OCI-LY7 (cell line): ENCODE measurements around the gene ITSN1. TPM values are rescaled to one million over a fixed set of nuclear protein-coding genes. Genes with fewer than 3 reads are reported as not detected.

ENCODE experiments used
- BruUV-seq: library from RNA; stranded (reverse); fragments of 400-500 nt; replicated peaks from 2 replicates; lab custom pipeline; 2021; lab: Mats Ljungman, UMichigan
- CTCF ChIA-PET: fragments of 300-600 bp; sonication (Branson Sonifier 250); formaldehyde crosslinking; loops from one replicate; lab custom pipeline; 2022; ENCODE audit warnings: antibody characterized with exemption; ENCODE audit not compliant: unreplicated experiment; lab: Charles Lee
- POLR2A ChIA-PET: fragments of 300-600 bp; sonication (Branson Sonifier 250); formaldehyde crosslinking; loops from one replicate; lab custom pipeline; 2022; ENCODE audit warnings: antibody characterized with exemption; lab: Charles Lee
- DNase-seq: peaks from one replicate; pipeline ENCODE4 v3.0.0-alpha.2; 2015; ENCODE audit warnings: low spot score
- H2AFZ ChIP-seq: fragments of 200-600 bp; sonication (generic), shearing (Covaris generic); 2 replicates; pipeline ENCODE4 v1.6.1; 2014; ENCODE audit warnings: mild to moderate bottlenecking, antibody characterized with exemption, low read length, moderate library complexity
- H3K27ac ChIP-seq: fragments of 200-600 bp; sonication (generic); 2 replicates; pipeline ENCODE4 v1.5.1; 2014; ENCODE audit warnings: mixed run types, low read depth, mild to moderate bottlenecking, moderate library complexity, low read length, inconsistent platforms; ENCODE audit not compliant: poor library complexity, severe bottlenecking
- H3K36me3 ChIP-seq: fragments of 200-600 bp; sonication (generic); 2 replicates; pipeline ENCODE4 v1.6.1; 2014; ENCODE audit warnings: mild to moderate bottlenecking, antibody characterized with exemption, low read length, moderate library complexity, mixed read lengths; ENCODE audit not compliant: insufficient read depth
- H3K4me1 ChIP-seq: fragments of 200-600 bp; sonication (generic); 2 replicates; pipeline ENCODE4 v1.5.1; 2014; ENCODE audit warnings: mild to moderate bottlenecking, low read length; ENCODE audit not compliant: insufficient read depth, poor library complexity, severe bottlenecking
- H3K4me2 ChIP-seq: fragments of 200-600 bp; sonication (generic); 2 replicates; pipeline ENCODE4 v1.6.1; 2014; ENCODE audit warnings: mild to moderate bottlenecking, low read length
- H3K4me3 ChIP-seq: fragments of 200-600 bp; sonication (generic); 2 replicates; pipeline ENCODE4 v1.5.1; 2014; ENCODE audit warnings: mild to moderate bottlenecking, low read depth, low read length; ENCODE audit not compliant: poor library complexity, severe bottlenecking
- H3K79me2 ChIP-seq: fragments of 200-600 bp; sonication (generic); 2 replicates; pipeline ENCODE4 v1.6.1; 2016; ENCODE audit warnings: low read depth, mild to moderate bottlenecking, low read length, moderate library complexity, mixed read lengths; ENCODE audit not compliant: insufficient read depth
- H3K9me2 ChIP-seq: fragments of 200-600 bp; sonication (generic); 2 replicates; pipeline ENCODE4 v1.6.1; 2016; ENCODE audit warnings: mild to moderate bottlenecking, low read length, mixed read lengths; ENCODE audit not compliant: insufficient read depth
- H3K9me3 ChIP-seq: fragments of 200-600 bp; sonication (generic); 2 replicates; pipeline ENCODE4 v1.6.1; 2014; ENCODE audit warnings: mild to moderate bottlenecking, mixed run types, low read length, mixed read lengths
- H4K20me1 ChIP-seq: fragments of 200-600 bp; sonication (generic); 2 replicates; pipeline ENCODE4 v1.6.1; 2014; ENCODE audit warnings: mild to moderate bottlenecking, antibody characterized with exemption, low read length, moderate library complexity, mixed read lengths; ENCODE audit not compliant: insufficient read depth
- CTCF ChIP-seq: fragments of 200-600 bp; sonication (generic); conservative IDR thresholded peaks from 2 replicates; pipeline ENCODE4 v1.5.1; 2014; ENCODE audit warnings: mild to moderate bottlenecking, antibody characterized with exemption, low read length, moderate library complexity, mixed read lengths
- EZH2phosphoT487 ChIP-seq: fragments of 200-600 bp; sonication (generic); IDR thresholded peaks from 2 replicates; pipeline ENCODE4 v1.6.1; 2018; ENCODE audit warnings: low read depth, borderline replicate concordance, mild to moderate bottlenecking, mixed run types, antibody characterized with exemption, low read length, moderate library complexity, mixed read lengths
- intact Hi-C: fragments of 100-400 bp; cut with micrococcal nuclease; formaldehyde crosslinking; loops from one replicate; pipeline ENCODE4 v1.10.0; 2022; ENCODE audit not compliant: unreplicated experiment
- total RNA-seq, 2 experiments: library from RNA; depleted of rRNA in 1 of 2; stranded (reverse); fragments of >200 nt in 1 of 2; shearing (Covaris generic) in 1 of 2; gene quantifications; 2 replicates each; pipeline ENCODE4 v1.2.3, GENCODE V29; 2014 to 2022

Gene ITSN1
- total RNA-seq, 2 experiments from 2014 or later, result 0.60 to 5.9 TPM

DNA sequence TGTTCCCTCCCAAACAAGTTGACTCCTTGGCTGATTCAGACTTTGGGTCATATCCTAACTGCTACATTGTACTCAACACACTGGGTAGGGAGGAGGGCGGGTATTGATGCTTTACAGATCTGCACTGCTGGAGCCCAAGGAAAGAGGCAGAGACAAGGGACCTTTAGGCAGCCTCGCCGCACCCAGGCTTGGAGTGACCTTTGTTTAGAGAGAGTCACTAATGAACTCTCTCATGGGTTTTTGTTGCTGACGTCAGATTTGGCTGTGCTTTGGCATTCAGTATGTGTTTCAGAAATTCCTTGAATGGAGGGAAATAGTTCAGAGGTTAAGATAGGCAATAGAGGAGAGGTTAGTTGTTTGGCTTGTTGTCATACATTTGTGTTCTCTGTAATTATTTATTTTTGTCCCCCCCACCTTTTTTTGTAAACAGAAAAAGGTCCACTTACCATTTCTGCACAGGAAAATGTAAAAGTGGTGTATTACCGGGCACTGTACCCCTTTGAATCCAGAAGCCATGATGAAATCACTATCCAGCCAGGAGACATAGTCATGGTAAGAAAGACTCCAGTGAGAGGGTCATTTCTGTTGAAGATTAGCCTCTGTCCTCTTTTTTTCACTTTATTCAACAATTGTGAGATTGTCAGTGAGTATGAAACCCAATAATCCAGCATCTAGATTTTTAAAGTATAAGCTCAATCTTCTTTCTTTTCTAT is 157.2 kb downstream of the ITSN1 start:
- H3K9me2 ChIP-seq, result no peaks in the 10 kb centered on the region
- ChIA-PET POLR2A (no interaction called here), CTCF (no interaction called here)
- no peaks in the 10 kb centered on the region for H4K20me1 ChIP-seq
- no peaks in the 10 kb centered on the region for H3K36me3 ChIP-seq
- no TSS peak for BruUV-seq
- H3K27ac ChIP-seq, result no peak overlapping the region
- no peak for DNase-seq
- H3K4me1 ChIP-seq, result no peaks in the 10 kb centered on the region
- intact Hi-C loops, result no loop called here
- no peak overlapping the region for H3K4me3 ChIP-seq
- no peaks in the 10 kb centered on the region for H3K9me3 ChIP-seq
- TF ChIP-seq EZH2phosphoT487, result no peak
- no peak for TF ChIP-seq CTCF
- no peak overlapping the region for H3K4me2 ChIP-seq
- no peaks in the 10 kb centered on the region for H3K79me2 ChIP-seq
- H2AFZ ChIP-seq, result no peak overlapping the region

DNA sequence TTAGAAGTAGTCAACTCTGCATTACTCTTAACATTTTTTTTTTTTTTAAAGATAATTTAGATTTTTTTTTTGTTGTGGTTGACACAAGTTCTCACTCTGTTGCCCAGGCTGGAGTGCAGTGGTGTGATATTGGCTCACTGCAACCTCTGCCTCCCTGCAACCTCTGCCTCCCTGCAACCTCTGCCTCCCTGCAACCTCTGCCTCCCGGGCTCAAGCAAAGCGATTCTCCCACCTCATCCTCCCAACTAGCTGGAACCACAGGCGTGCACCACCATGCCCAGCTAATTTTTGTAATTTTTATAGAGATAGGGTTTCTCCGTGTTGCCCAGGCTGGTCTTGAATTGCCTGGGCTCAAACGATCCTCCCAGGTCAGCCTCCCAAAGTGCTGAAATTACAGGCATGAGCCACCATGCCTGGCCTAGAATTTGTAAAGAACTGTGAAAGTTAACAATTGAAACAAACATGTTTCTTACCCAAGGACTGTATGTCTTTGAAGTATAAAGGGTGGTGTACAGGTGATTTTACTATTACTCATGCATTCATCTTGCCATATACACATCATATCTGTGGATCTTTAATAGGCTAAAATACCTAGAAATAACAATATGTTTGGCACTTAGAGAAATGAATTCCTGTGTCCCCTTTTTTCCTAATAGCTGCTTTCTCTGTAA is 158.6 kb downstream of the ITSN1 start:
- TF ChIP-seq EZH2phosphoT487 (no peak), CTCF (no peak)
- intact Hi-C loops, result no loop called here
- no peak overlapping the region for H3K4me2 ChIP-seq
- no TSS peak for BruUV-seq
- ChIA-PET POLR2A (no interaction called here), CTCF (no interaction called here)
- H3K27ac ChIP-seq, result no peak overlapping the region
- H3K9me2 ChIP-seq, result no peaks in the 10 kb centered on the region
- H3K4me3 ChIP-seq, result no peak overlapping the region
- no peaks in the 10 kb centered on the region for H3K4me1 ChIP-seq
- no peaks in the 10 kb centered on the region for H4K20me1 ChIP-seq
- H3K36me3 ChIP-seq, result no peaks in the 10 kb centered on the region
- no peaks in the 10 kb centered on the region for H3K79me2 ChIP-seq
- H2AFZ ChIP-seq, result no peak overlapping the region
- no peak for DNase-seq
- no peaks in the 10 kb centered on the region for H3K9me3 ChIP-seq
